ENCODE data around the gene C7orf25. TPM values are rescaled to one million over a fixed set of nuclear protein-coding genes. Genes with fewer than 3 reads are reported as not detected.
A peak's percentile ranks its signal among the peaks of the same experiment; 100 is the strongest.

C7orf25 gene
- total RNA-seq, 6 donors from 2014 or later = 8.7 to 31.4 (median 10.4) TPM

GRCh38 chr7:42946627-42946950 is 34.7 kb upstream of the C7orf25 start:
- no peak overlapping the region for H3K4me3 ChIP-seq
- 95 to 100% methylated on average over 2 of the region's 2 CpGs for WGBS, 2 donors
- H3K27me3 ChIP-seq = no peaks in the 10 kb centered on the region
- no peak for DNase-seq
- H3K36me3 ChIP-seq = no peaks in the 10 kb centered on the region
- TF ChIP-seq POLR2A (IDR thresholded peaks at IDR 0.05) = no peak
- no peaks in the 10 kb centered on the region for H3K9me3 ChIP-seq
- no peak overlapping the region for H3K27ac ChIP-seq
- peak in 1 of 2 donors; percentile 36 for ATAC-seq (ENCODE audit: low FRiP score in 2 of 2)
- no peaks in the 10 kb centered on the region for H3K4me1 ChIP-seq

- H3K27ac ChIP-seq = no peak overlapping the region
- 33 to 49% methylated on average over 3 to 4 of the region's 4 CpGs for WGBS, 2 donors
- H3K4me3 ChIP-seq = no peak overlapping the region
- H3K4me1 ChIP-seq = no peaks in the 10 kb centered on the region
- no peak for TF ChIP-seq POLR2AphosphoS5 (IDR thresholded peaks at IDR 0.05)
- TF ChIP-seq POLR2A (IDR thresholded peaks at IDR 0.05) = no peak
- no peaks in the 10 kb centered on the region for H3K36me3 ChIP-seq
- no peaks in the 10 kb centered on the region for H3K27me3 ChIP-seq
- no peaks in the 10 kb centered on the region for H3K9me3 ChIP-seq
- ATAC-seq (ENCODE audit: low FRiP score in 2 of 2) = peak in 1 of 2 donors; percentile 75
- DNase-seq = no peak
Measured at GRCh38 chr7:42945821-42946626, 34.2 kb upstream of the C7orf25 start.

- DNase-seq (peak in 1 of 2 donors; percentile 70), ATAC-seq (ENCODE audit: low FRiP score in 2 of 2) (peak; percentile 53 to 75)
- H3K27me3 ChIP-seq = no peaks in the 10 kb centered on the region
- TF ChIP-seq CTCF (IDR thresholded peaks at IDR 0.05) (peak; percentile 66 to 79 (median 72)), EP300 (IDR thresholded peaks at IDR 0.05) (no peak)
- H3K27ac ChIP-seq = no peak overlapping the region
- H3K4me1 ChIP-seq = no peaks in the 10 kb centered on the region
- H3K36me3 ChIP-seq = peaks cover 1 to 43% (median 9%) of the 10 kb centered on the region in 4 donors
- no peak overlapping the region for H3K4me3 ChIP-seq
- H3K9me3 ChIP-seq = no peaks in the 10 kb centered on the region
- 61 to 67% methylated on average over 13 of the region's 13 CpGs for WGBS, 2 donors
Measured at GRCh38 chr7:42940985-42941847, 29.3 kb upstream of the C7orf25 start.

GRCh38 chr7:42939457-42940240 is 27.8 kb upstream of the C7orf25 start:
- peaks cover 0 to 3% (median 1%) of the 10 kb centered on the region in 4 donors for H3K4me1 ChIP-seq
- no peak for TF ChIP-seq POLR2AphosphoS5 (IDR thresholded peaks at IDR 0.05)
- TF ChIP-seq CTCF (IDR thresholded peaks at IDR 0.05) = no peak
- no peak for TF ChIP-seq POLR2A (IDR thresholded peaks at IDR 0.05)
- no peak for TF ChIP-seq EP300 (IDR thresholded peaks at IDR 0.05)
- 86 to 93% methylated on average over 4 of the region's 4 CpGs for WGBS, 2 donors
- DNase-seq (no peak), ATAC-seq (ENCODE audit: low FRiP score in 2 of 2) (no peak)
- H3K4me3 ChIP-seq = no peak overlapping the region
- no peak overlapping the region for H3K27ac ChIP-seq
- H3K36me3 ChIP-seq = peaks cover 15 to 58% (median 23%) of the 10 kb centered on the region in 4 donors
- no peaks in the 10 kb centered on the region for H3K9me3 ChIP-seq
- H3K27me3 ChIP-seq = no peaks in the 10 kb centered on the region

- ATAC-seq (ENCODE audit: low FRiP score in 2 of 2) (no peak), DNase-seq (no peak)
- Histone ChIP-seq H3K9me3 (no peaks in the 10 kb centered on the region), H3K36me3 (peaks cover 15 to 58% (median 23%) of the 10 kb centered on the region in 4 donors), H3K27ac (no peak overlapping the region), H3K27me3 (no peaks in the 10 kb centered on the region), H3K4me1 (peaks cover 11 to 28% (median 20%) of the 10 kb centered on the region in 4 donors), H3K4me3 (no peak overlapping the region)
- WGBS, 2 donors = 93 to 95% methylated on average over 5 of the region's 5 CpGs
- no peak for TF ChIP-seq EP300 (IDR thresholded peaks at IDR 0.05)
- no peak for TF ChIP-seq CTCF (IDR thresholded peaks at IDR 0.05)
- no peak for TF ChIP-seq POLR2A (IDR thresholded peaks at IDR 0.05)
- TF ChIP-seq POLR2AphosphoS5 (IDR thresholded peaks at IDR 0.05) = no peak
Measured at GRCh38 chr7:42935861-42936260, 24.0 kb upstream of the C7orf25 start.
